ENCODE results near the gene ECI1. TPM values are rescaled to one million over a fixed set of nuclear protein-coding genes. Genes with fewer than 3 reads are reported as not detected.

The ECI1 gene
- total and polyA plus RNA-seq, 2 of the 13 experiments (the other 11 are each of a cell fraction or from before 2014, with no cell fraction given) = 82.0 to 102 TPM

GRCh38 chr16:2226918-2227317, 24.5 kb downstream of the ECI1 start:
- Histone ChIP-seq H3K36me3 (replicated peaks in 1 of 2; ENCODE audit: control insufficient read depth in 1 of 2, insufficient read depth in 2 of 2, low read length in 2 of 2) (peaks cover 17 to 33% of the 10 kb centered on the region in 2 experiments; a peak in 3 of 5 replicates), H3K79me2 (ENCODE audit: insufficient read depth, low read length) (peaks cover 18% of the 10 kb centered on the region), H2AFZ (ENCODE audit: low read length) (no peak overlapping the region), H3K4me2 (ENCODE audit: low read depth, low read length) (peak overlapping the region; percentile 62; the same call in 1 of the 2 replicates), H3K9ac (ENCODE audit: insufficient read depth, low read depth, low read length) (no peak overlapping the region), H3K27ac (ENCODE audit: extremely low read length, insufficient read depth, low read length) (no peak overlapping the region), H3K9me3 (ENCODE audit: low read length) (no peaks in the 10 kb centered on the region), H4K20me1 (ENCODE audit: insufficient read depth, low read length) (peaks cover 11% of the 10 kb centered on the region), H3K4me3 (replicated peaks in 1 of 3; ENCODE audit: insufficient read depth in 1 of 3, low read depth in 2 of 3, low read length in 3 of 3) (no peak overlapping the region), H3K4me1 (ENCODE audit: insufficient read depth, low read length) (peaks cover 30% of the 10 kb centered on the region), H3K27me3 (ENCODE audit: control insufficient read depth in 1 of 2, insufficient read depth in 2 of 2, low read length in 2 of 2) (no peaks in the 10 kb centered on the region)
- TF ChIP-seq NCOA1 (CRISPR knock-in tag; IDR thresholded peaks at IDR 0.05) = no peak
- no peak for TF ChIP-seq KLF13 (CRISPR knock-in tag; IDR thresholded peaks at IDR 0.05)
- no peak for TF ChIP-seq SAFB2 (CRISPR knock-in tag; IDR thresholded peaks at IDR 0.05; ENCODE audit: borderline replicate concordance, low read depth)
- TF ChIP-seq ZBTB37 (CRISPR knock-in tag; IDR thresholded peaks at IDR 0.05) = 0 out of 2 replicates have a peak, but pooled peaks have one; percentile 10
- no peak for TF ChIP-seq CENPBD1 (CRISPR knock-in tag; IDR thresholded peaks at IDR 0.05; ENCODE audit: borderline replicate concordance, low read depth)
- TF ChIP-seq TCF12 (IDR thresholded peaks at IDR 0.05) = no peak
- TF ChIP-seq TCF12 (CRISPR knock-in tag; IDR thresholded peaks at IDR 0.05) = no peak
- TF ChIP-seq NR2F6 (IDR thresholded peaks at IDR 0.05) = no peak
- TF ChIP-seq NR2F6 (CRISPR knock-in tag; IDR thresholded peaks at IDR 0.05) = no peak
- TF ChIP-seq MTA1 (CRISPR knock-in tag; IDR thresholded peaks at IDR 0.05; ENCODE audit: borderline replicate concordance) = 0 out of 2 replicates have a peak, but pooled peaks have one; percentile 1
- TF ChIP-seq ZNF629 (CRISPR knock-in tag; conservative IDR thresholded peaks at IDR 0.05) = peak; percentile 80
- TF ChIP-seq CERS6 (CRISPR knock-in tag; IDR thresholded peaks at IDR 0.05) = no peak
- TF ChIP-seq CENPX (CRISPR knock-in tag; IDR thresholded peaks at IDR 0.05) = no peak
- peak; percentile 40; the same call in 1 of the 2 replicates for TF ChIP-seq ZNF121 (CRISPR knock-in tag; IDR thresholded peaks at IDR 0.05)
- TF ChIP-seq NBN (conservative IDR thresholded peaks at IDR 0.05) = no peak
- TF ChIP-seq PTBP1 (IDR thresholded peaks at IDR 0.05; ENCODE audit: low read depth, low read length, poor library complexity, severe bottlenecking) = no peak
- ChIA-PET CTCF (ENCODE audit: low intra/inter-chr PET ratio, low total read pairs) (no interaction called here), POLR2A (interaction anchor here (0.7 to 3.1 kb wide), 17 partner anchors 10 to 79 kb away, joined by 3 to 56 read pairs (median 4); partner anchors contain the start of genes BRICD5, DNASE1L2, ECI1 and PGP)
- DNase-seq (ENCODE audit: low spot score) (no peak), ATAC-seq (no peak), FAIRE-seq (no peak)
- in situ Hi-C loops (cut with HindIII; ENCODE audit: extremely low pct_ligation_motif_present, low pct_unique_long_range_greater_than_20kb) = no loop called here
- intact Hi-C loops (cut with micrococcal nuclease; ENCODE audit: unreplicated experiment) = no loop called here
- WGBS (ENCODE audit: low lambda C conversion rate) = 91% methylated on average over 6 of the region's 6 CpGs
- BruUV-seq (replicated peaks) = no TSS peak

Data from HepG2 (cell line).